Caco-2 (cell line): ENCODE measurements around the gene CPA5. TPM values are rescaled to one million over a fixed set of nuclear protein-coding genes. Genes with fewer than 3 reads are reported as not detected.

Experiments
- BruUV-seq: library from RNA; stranded (reverse); fragments of 400-500 nt; replicated peaks from 2 replicates; lab custom pipeline; 2021; lab: Mats Ljungman, UMichigan
- CTCF ChIA-PET: fragments of 300-600 bp; sonication (Branson Sonifier 250); formaldehyde crosslinking; loops from one replicate; lab custom pipeline; 2022; ENCODE audit warnings: antibody characterized with exemption; lab: Charles Lee
- POLR2A ChIA-PET: fragments of 300-600 bp; sonication (Branson Sonifier 250); formaldehyde crosslinking; loops from one replicate; lab custom pipeline; 2022; ENCODE audit warnings: antibody characterized with exemption; lab: Charles Lee
- DNase-seq, 2 experiments: peaks; one replicate each; pipeline versions ENCODE4 v3.0.0 to v3.0.0-alpha.2; 2020 to 2022
- H3K27me3 ChIP-seq: replicated peaks from 2 replicates; pipeline ENCODE4 v1.6.0; 2011; ENCODE audit warnings: low read length; ENCODE audit not compliant: control insufficient read depth, insufficient read depth
- H3K36me3 ChIP-seq: 2 replicates; pipeline ENCODE4 v1.5.1; 2011; ENCODE audit warnings: low read length; ENCODE audit not compliant: control insufficient read depth, insufficient read depth
- H3K4me1 ChIP-seq: fragments of 250-450 bp; sonication (Bioruptor Pico); 2 replicates; pipeline ENCODE4 v1.5.1; 2020; ENCODE audit warnings: mild to moderate bottlenecking
- H3K4me3 ChIP-seq: 2 replicates; pipeline ENCODE4 v1.5.1; 2011; ENCODE audit warnings: low read depth, mild to moderate bottlenecking, control low read depth, low read length
- H3K9me3 ChIP-seq: fragments of 250-450 bp; sonication (Bioruptor Pico); 2 replicates; pipeline ENCODE4 v1.5.1; 2020; ENCODE audit warnings: mild to moderate bottlenecking, moderate library complexity
- H3K27ac Mint-ChIP-seq: one replicate; pipeline ENCODE4 v1.8.0; 2022; ENCODE audit warnings: mixed read lengths; ENCODE audit not compliant: unreplicated experiment
- H3K27me3 Mint-ChIP-seq: one replicate; pipeline ENCODE4 v1.8.0; 2022; ENCODE audit warnings: mixed read lengths; ENCODE audit not compliant: insufficient read depth, unreplicated experiment
- H3K36me3 Mint-ChIP-seq: one replicate; pipeline ENCODE4 v1.8.0; 2022; ENCODE audit warnings: mild to moderate bottlenecking, mixed read lengths; ENCODE audit not compliant: insufficient read depth, unreplicated experiment
- H3K4me1 Mint-ChIP-seq: one replicate; pipeline ENCODE4 v1.8.0; 2022; ENCODE audit warnings: low read depth, mixed read lengths; ENCODE audit not compliant: unreplicated experiment
- H3K4me3 Mint-ChIP-seq: one replicate; pipeline ENCODE4 v1.8.0; 2022; ENCODE audit warnings: mild to moderate bottlenecking, moderate library complexity, mixed read lengths; ENCODE audit not compliant: unreplicated experiment
- H3K9me3 Mint-ChIP-seq: one replicate; pipeline ENCODE4 v1.8.0; 2022; ENCODE audit warnings: mixed read lengths; ENCODE audit not compliant: unreplicated experiment
- CTCF ChIP-seq, 2 experiments: fragments of 200-600 bp in 1 of 2; IDR thresholded peaks; 1 replicate in 1 of 2; 2 replicates in 1 of 2; pipeline versions ENCODE4 v1.5.1 to v1.8.0; 2011 to 2022; ENCODE audit warnings: antibody characterized with exemption in 1 of 2, control low read depth in 1 of 2, inconsistent platforms in 1 of 2, low read depth in 1 of 2, low read length in 1 of 2, mild to moderate bottlenecking in 1 of 2, moderate library complexity in 1 of 2; ENCODE audit not compliant: insufficient read depth in 1 of 2, severe bottlenecking in 1 of 2, unreplicated experiment in 1 of 2
- intact Hi-C: fragments of 100-400 bp; cut with micrococcal nuclease; formaldehyde crosslinking; loops from one replicate; pipeline ENCODE4 v1.10.0; 2022; ENCODE audit not compliant: unreplicated experiment
- total RNA-seq: library from RNA; stranded (reverse); gene quantifications from 2 replicates; pipeline ENCODE4 v1.2.3, GENCODE V29; 2022

Gene CPA5
- total RNA-seq, 1 experiment from 2014 or later: not detected

DNA sequence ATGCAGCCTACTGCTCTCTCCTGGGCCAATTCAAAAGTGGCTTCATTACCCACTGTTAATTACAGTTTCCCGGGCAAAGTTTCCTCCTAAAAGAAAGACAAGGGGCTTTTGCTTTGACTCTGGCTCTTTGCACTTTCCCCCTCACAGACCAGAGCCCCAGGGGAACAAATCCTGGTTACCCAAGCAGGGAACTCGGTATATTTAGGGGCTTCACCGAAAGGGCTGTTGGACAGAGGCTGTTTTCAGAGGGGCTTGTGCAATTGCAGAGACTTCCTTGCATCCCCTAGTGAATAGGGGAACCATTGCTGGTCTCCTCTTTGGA lies 42.7 kb downstream of the CPA5 start:
- no peak for TF ChIP-seq CTCF (IDR thresholded peaks at IDR 0.05; ENCODE audit: insufficient read depth in 1 of 2, low read depth in 1 of 2, low read length in 1 of 2, severe bottlenecking in 1 of 2, unreplicated experiment in 1 of 2)
- no peaks in the 10 kb centered on the region for H3K9me3 Mint-ChIP-seq
- H3K4me3 ChIP-seq: no peak overlapping the region
- no peak for DNase-seq
- peaks cover 8% of the 10 kb centered on the region for H3K4me1 ChIP-seq
- H3K36me3 ChIP-seq: no peaks in the 10 kb centered on the region
- no peak overlapping the region for H3K4me3 Mint-ChIP-seq
- H3K36me3 Mint-ChIP-seq: no peaks in the 10 kb centered on the region
- H3K27me3 Mint-ChIP-seq: no peaks in the 10 kb centered on the region
- ChIA-PET POLR2A (no interaction called here), CTCF (no interaction called here)
- no peak overlapping the region for H3K27ac Mint-ChIP-seq
- no peaks in the 10 kb centered on the region for H3K27me3 ChIP-seq
- no TSS peak for BruUV-seq
- intact Hi-C loops: no loop called here
- no peaks in the 10 kb centered on the region for H3K9me3 ChIP-seq
- peaks cover 3% of the 10 kb centered on the region for H3K4me1 Mint-ChIP-seq

DNA sequence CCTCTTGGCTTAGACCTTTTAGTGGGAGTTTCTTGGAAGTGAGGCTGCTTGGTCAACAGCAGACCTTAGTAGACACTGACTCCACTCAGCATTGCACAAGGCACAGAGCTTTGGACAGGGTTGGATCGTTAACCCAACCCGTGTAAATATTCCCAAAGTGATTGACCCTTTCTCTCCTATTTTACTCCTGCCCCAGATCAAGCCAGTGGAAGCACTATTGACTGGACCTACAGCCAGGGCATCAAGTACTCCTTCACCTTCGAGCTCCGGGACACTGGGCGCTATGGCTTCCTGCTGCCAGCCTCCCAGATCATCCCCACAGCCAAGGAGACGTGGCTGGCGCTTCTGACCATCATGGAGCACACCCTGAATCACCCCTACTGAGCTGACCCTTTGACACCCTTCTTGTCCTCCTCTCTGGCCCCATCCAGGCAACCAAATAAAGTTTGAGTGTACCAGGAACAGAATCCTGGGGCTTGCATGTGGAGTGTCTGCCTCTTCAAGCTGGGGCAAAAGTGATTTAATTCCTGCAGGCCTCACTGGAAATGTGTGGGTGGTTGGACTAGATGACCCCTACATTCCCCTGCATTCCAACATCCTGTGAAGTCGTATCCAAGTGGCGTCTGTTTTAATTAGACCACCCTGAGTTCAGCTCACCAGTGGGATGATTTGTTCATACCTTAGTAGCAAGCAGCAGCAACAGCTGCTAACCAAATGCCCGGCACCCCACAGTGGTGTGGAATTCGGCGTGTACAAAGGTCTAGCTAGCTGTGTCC lies 43.2 kb downstream of the CPA5 start:
- BruUV-seq: no TSS peak
- Histone ChIP-seq H3K36me3 (no peaks in the 10 kb centered on the region), H3K4me1 (peaks cover 13% of the 10 kb centered on the region), H3K9me3 (no peaks in the 10 kb centered on the region), H3K4me3 (no peak overlapping the region), H3K27me3 (no peaks in the 10 kb centered on the region)
- no peak for TF ChIP-seq CTCF (IDR thresholded peaks at IDR 0.05; ENCODE audit: insufficient read depth in 1 of 2, low read depth in 1 of 2, low read length in 1 of 2, severe bottlenecking in 1 of 2, unreplicated experiment in 1 of 2)
- intact Hi-C loops: no loop called here
- H3K27ac Mint-ChIP-seq: no peak overlapping the region
- ChIA-PET CTCF (no interaction called here), POLR2A (no interaction called here)
- peaks cover 9% of the 10 kb centered on the region for H3K4me1 Mint-ChIP-seq
- no peaks in the 10 kb centered on the region for H3K27me3 Mint-ChIP-seq
- H3K4me3 Mint-ChIP-seq: no peak overlapping the region
- no peaks in the 10 kb centered on the region for H3K36me3 Mint-ChIP-seq
- DNase-seq: no peak
- no peaks in the 10 kb centered on the region for H3K9me3 Mint-ChIP-seq

DNA sequence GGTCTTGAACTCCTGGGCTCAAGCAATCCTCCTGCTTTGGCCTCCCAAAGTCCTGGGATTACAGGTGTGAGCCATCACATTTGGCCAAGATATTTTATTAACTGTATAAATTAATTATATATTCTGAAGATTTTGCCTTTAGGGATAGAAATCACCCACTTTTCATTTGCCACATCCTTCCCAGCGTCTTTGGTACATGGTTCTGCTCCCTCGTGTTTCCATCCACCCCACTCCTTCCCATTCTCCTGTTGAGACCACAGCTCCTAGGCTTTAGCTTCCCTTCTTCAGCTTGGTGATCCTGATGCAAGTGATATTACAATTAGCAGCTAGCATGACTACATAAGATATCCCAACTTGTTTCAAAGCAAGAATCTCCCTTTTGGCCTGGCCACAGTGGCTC lies 44.1 kb downstream of the CPA5 start:
- Mint-ChIP-seq H3K4me3 (no peak overlapping the region), H3K27ac (no peak overlapping the region), H3K9me3 (no peaks in the 10 kb centered on the region), H3K4me1 (peaks cover 17% of the 10 kb centered on the region), H3K27me3 (no peaks in the 10 kb centered on the region), H3K36me3 (no peaks in the 10 kb centered on the region)
- H3K9me3 ChIP-seq: no peaks in the 10 kb centered on the region
- no peak for DNase-seq
- no peak overlapping the region for H3K4me3 ChIP-seq
- TF ChIP-seq CTCF (IDR thresholded peaks at IDR 0.05; ENCODE audit: insufficient read depth in 1 of 2, low read depth in 1 of 2, low read length in 1 of 2, severe bottlenecking in 1 of 2, unreplicated experiment in 1 of 2): no peak
- POLR2A ChIA-PET: no interaction called here
- BruUV-seq: no TSS peak
- intact Hi-C loops: no loop called here
- H3K4me1 ChIP-seq: peaks cover 15% of the 10 kb centered on the region
- CTCF ChIA-PET: no interaction called here
- H3K27me3 ChIP-seq: no peaks in the 10 kb centered on the region
- H3K36me3 ChIP-seq: no peaks in the 10 kb centered on the region
